GM18511 (cell line): Measurements from ENCODE around the gene PCBP4.
A peak's percentile ranks its signal among the peaks of the same experiment; 100 is the strongest.

ENCODE experiments used
- ATAC-seq: cut with Tn5 transposase; IDR thresholded peaks from one replicate; pipeline ENCODE4 v1.9.1; 2021; ENCODE audit warnings: mild to moderate bottlenecking, moderate library complexity; ENCODE audit not compliant: unreplicated experiment

PCBP4 gene

GRCh38 chr3:51974963-51975851 lies 8.0 kb upstream of the PCBP4 start, which contains the start of gene ABHD14A:
Gene ABHD14A (plus strand): TSS chr3:51975064. CDS start chr3:51975136, 72 bp downstream.
- peak; percentile 63 for ATAC-seq

GRCh38 chr3:51974277-51974962 lies 7.2 kb upstream of the PCBP4 start:
- ATAC-seq: peak; percentile 6

- no peak for ATAC-seq
Observed at GRCh38 chr3:51971350-51971749, 4.1 kb upstream of the PCBP4 start.

GRCh38 chr3:51970606-51971300 lies 3.5 kb upstream of the PCBP4 start:
- ATAC-seq: no peak

GRCh38 chr3:51969841-51970240 lies 2.6 kb upstream of the PCBP4 start:
- ATAC-seq: no peak

- no peak for ATAC-seq
Observed at GRCh38 chr3:51968883-51969678, 1.8 kb upstream of the PCBP4 start.

- no peak for ATAC-seq
Observed at GRCh38 chr3:51968170-51968775, 1.0 kb upstream of the PCBP4 start.

- ATAC-seq: no peak
Observed at GRCh38 chr3:51966922-51967383, 301 bp downstream of the PCBP4 start.

GRCh38 chr3:51966486-51966885 lies 768 bp downstream of the PCBP4 start:
- no peak for ATAC-seq

- ATAC-seq: no peak
Observed at GRCh38 chr3:51966016-51966415, 1.2 kb downstream of the PCBP4 start.

GRCh38 chr3:51964521-51964920 lies 2.7 kb downstream of the PCBP4 start:
- no peak for ATAC-seq

- ATAC-seq: no peak
Observed at GRCh38 chr3:51963951-51964451, 3.3 kb downstream of the PCBP4 start.

GRCh38 chr3:51962854-51963530 lies 4.3 kb downstream of the PCBP4 start:
- ATAC-seq: no peak

- ATAC-seq: no peak
Observed at GRCh38 chr3:51961602-51962569, 5.4 kb downstream of the PCBP4 start.

GRCh38 chr3:51961011-51961410 lies 6.2 kb downstream of the PCBP4 start:
- no peak for ATAC-seq

GRCh38 chr3:51960386-51960785 lies 6.9 kb downstream of the PCBP4 start:
- ATAC-seq: no peak

- no peak for ATAC-seq
Observed at GRCh38 chr3:51959651-51960050, 7.6 kb downstream of the PCBP4 start.
